Uterus (tissue), 2 donors: ENCODE measurements around the gene SORBS1.

Experiments used
- CTCF ChIP-seq, 4 experiments: fragments of 200-600 bp in 2 of 4; fragments of 450-650 bp in 2 of 4; sonication (generic) in 2 of 4; IDR thresholded peaks; one replicate each; pipeline ENCODE4 v1.5.1; 2016 to 2019; ENCODE audit warnings: antibody characterized with exemption in 4 of 4, mild to moderate bottlenecking in 2 of 4, moderate library complexity in 1 of 4
- POLR2A ChIP-seq, 2 donors: fragments of 450-650 bp; IDR thresholded peaks; one replicate each; pipeline ENCODE4 v1.6.1; 2016; ENCODE audit warnings: antibody characterized with exemption in 2 of 2, mild to moderate bottlenecking in 1 of 2, moderate library complexity in 1 of 2

- no peak for TF ChIP-seq CTCF (IDR thresholded peaks at IDR 0.05)
- TF ChIP-seq POLR2A (IDR thresholded peaks at IDR 0.05): no peak
Observed at GRCh38 chr10:95286707-95287106, 274.5 kb downstream of the SORBS1 start.
